Measurements from ENCODE around the gene HSF5.

The HSF5 gene

DNA sequence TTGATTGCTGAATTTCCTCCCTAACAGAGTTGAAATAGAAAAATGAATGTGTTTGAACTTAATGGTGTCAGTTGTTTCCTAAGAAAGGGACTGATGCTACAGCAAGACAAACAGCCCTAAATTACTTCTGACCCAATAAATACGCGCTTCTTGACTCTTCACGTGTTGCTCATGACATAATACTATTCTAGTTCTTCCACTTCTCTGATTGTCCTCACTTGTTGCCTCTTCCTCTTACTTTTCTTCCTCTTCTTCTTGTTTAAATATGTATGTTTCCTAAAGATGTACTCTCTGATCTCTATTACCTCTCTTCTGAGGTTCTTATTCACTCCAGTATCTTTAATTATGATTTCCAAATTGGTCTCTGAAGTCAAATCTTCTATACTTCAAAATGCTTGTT is 103.3 kb downstream of the HSF5 start:
- no peak for DNase-seq

GRCh38 chr17:58383892-58384462 is 104.2 kb downstream of the HSF5 start:
- no peak for DNase-seq

- DNase-seq: no peak
These were observed 105.4 kb downstream of the HSF5 start for GRCh38 chr17:58382872-58383242.

GRCh38 chr17:58382108-58382871 is 105.9 kb downstream of the HSF5 start:
- DNase-seq: peak in 1 of 5 experiments; percentile 65

- DNase-seq: no peak
These were observed 106.8 kb downstream of the HSF5 start for GRCh38 chr17:58381124-58382035.

DNA sequence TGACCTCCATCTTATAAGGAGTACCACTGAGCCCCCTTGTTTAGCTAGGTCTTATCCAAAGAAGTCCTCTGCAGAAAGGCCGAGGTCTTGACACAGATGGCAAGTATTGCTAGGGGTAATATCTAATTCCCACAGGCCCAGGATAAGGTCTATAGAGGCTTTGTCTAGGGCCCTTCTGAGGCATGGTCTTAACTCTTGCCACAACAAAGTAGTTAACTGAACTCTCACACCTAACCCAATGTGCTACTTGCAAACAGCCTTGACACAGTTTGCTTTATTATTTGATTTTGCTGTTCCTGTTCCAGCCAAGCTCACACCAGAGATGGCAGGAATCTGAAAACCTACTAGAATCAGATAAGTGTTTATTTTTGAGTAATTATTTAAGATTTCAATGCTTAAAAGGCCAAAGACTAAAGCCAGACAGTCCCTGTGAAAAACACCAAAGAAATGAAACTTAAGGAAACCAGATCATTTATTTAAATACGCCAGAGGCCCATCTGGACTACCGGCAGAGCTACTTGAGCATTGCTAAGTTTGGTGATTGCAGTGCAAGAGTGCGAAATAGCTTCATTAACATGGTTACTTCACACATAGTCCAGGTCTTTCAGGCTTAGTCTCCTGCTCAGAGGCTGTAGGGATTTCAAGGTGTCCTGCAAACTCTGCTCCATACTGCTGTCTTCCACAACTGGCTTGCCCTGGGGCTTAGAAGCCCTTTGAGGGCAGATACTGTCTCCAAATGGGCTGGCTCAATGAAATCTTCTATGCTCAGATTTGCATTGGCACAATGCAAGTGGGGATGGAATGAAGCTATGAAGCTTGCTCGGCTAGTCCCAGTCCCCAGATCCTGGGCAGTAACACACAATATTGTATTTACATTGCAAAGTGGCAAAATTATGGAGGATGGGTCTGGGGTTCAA is 107.7 kb downstream of the HSF5 start:
- DNase-seq: no peak

- DNase-seq: no peak
These were observed 108.7 kb downstream of the HSF5 start for GRCh38 chr17:58379511-58379824.

GRCh38 chr17:58378733-58379510 is 109.3 kb downstream of the HSF5 start:
- DNase-seq: peak in 1 of 5 experiments; percentile 17

GRCh38 chr17:58377661-58378060 is 110.5 kb downstream of the HSF5 start:
- no peak for DNase-seq

- no peak for DNase-seq
These were observed 111.1 kb downstream of the HSF5 start for GRCh38 chr17:58377093-58377601.

DNA sequence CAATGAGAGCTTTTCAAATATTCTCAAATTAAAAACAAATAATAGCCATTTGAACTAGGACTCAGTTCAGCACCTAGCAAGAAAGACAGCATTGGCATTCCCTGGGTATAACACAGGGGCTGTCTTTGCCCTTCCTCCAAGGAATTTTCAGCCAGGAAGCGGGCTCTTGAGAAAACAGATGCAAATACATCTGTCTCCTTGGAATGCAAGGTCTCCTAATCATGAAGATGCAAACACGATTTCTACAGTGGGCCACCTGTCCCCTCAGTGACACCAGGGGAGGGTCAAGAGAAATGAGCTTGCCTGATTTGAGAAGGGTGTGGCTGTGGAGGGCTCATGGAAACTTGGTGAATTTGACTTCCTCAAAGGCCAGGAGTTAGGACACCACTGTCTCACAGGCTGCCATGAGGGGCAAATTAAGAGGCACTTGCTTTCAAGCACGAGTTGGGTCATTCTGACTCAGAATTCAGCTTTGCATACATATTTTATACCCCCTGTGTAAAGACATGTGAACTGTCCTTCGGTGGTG is 111.7 kb downstream of the HSF5 start:
- DNase-seq: no peak

DNA sequence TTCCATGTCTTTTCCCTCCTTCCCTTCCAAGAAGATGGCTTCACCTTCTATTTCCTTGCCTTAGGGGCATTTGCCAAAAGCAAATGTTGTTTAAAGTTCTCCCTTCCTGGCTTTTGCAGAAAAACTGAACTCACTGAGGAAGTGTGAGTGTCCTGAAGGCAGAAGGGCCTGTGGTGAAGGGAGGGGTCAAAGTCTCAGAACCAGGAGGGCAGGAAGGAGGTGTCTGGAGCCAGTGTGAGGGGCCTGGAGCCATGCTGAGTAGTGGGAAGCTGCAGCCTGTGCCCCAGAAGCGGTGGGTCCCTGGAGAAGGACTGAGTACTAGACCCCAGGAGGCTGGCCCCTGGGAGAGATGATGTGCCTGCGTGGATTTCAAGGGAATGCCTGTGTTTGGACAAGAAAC is 112.4 kb downstream of the HSF5 start:
- DNase-seq: no peak

- DNase-seq: no peak
These were observed 113.0 kb downstream of the HSF5 start for GRCh38 chr17:58375256-58375655.

DNA sequence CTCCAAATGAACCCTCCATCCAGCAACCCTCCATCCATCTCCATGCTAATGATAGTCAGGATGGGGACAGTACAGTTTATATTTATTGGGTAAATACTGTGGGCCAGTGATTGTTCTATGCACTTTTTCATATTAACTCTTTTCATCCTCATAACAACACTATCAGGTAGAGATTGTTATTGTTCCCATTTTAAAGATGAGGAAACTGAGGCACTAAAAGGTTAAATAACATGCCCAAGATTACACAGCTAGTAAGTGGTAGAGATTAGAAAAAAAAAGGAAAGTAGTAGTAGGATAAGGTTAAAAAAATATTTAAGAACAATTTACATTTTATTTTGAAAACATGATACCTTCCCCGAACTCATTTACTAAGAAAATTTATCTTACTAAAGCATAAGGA is 114.3 kb downstream of the HSF5 start:
- no peak for DNase-seq

- no peak for DNase-seq
These were observed 115.2 kb downstream of the HSF5 start for GRCh38 chr17:58373003-58373402.

DNA sequence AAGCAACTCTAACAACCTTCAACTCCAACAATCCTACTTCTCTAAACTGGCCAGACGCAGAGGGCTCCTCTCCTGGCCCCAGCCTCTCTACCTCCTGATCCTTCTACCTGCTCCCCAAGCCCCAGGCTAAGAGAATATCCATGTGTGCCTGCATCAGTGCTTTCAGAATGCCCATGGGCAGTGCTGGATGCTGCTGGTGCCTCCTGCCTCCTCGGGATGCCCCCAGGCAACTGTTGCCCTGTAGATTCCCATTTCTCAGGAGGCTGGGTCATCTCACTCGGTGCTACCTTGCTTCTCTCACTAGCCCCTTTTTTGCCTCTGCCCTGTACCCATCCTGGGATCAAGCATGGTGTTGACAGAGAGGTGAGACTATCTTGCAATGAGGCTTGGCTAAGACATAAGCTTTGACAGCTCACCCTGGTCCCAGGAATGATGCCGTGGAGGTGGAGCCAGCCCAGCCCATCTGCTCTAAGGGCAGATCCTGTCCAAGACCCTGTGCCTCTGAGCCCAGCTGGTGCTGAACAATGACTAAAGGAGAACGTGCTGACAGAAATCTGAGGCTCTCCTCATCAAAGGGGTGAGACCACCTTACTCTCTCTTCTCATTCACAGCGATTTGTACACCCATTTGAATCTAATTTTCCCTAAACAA is 116.8 kb downstream of the HSF5 start:
- no peak for DNase-seq

DNA sequence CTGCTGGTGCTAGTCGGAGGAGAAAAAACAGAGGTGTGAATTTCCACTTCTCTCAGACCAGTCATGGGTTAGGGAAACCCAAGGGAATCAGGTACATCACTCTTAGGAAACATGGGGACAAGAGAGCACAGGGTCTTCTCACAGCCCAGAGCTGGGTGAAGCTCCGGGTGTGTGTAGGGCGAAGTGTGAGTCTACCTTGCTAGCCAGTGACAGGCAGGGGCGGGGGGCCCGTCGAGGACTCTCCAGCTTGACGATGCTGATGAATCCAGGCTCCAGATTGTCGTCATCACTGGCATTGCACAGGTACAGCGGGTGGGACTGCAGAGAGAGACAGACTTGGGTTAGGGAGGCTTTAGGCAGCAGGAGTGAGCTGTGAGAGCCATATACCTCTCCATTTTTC is 117.5 kb downstream of the HSF5 start:
- DNase-seq: no peak

DNA sequence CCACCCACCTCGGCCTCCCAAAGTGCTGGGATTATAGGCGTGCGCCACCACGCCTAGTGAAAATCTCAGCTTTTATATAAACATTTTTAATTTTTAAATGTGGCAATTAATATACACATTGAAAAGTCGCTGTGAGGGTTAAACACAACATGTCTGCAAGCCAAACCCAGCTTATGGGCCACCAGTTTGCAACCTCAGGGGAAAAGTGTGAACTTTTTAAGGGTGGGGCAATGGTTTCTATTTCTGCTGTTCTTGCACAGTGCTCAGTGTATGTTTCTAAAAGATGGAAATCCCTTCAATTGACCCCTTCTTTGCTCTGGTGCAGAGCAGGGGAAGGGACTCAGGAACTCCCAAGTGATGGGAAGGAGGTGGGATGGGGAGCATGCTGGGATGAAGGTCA is 117.9 kb downstream of the HSF5 start:
- no peak for DNase-seq

Measured in T-helper 2 cell (primary cell).